Breast epithelium (tissue), 4 donors: ENCODE measurements around the gene FAM120A. TPM values are rescaled to one million over a fixed set of nuclear protein-coding genes. Genes with fewer than 3 reads are reported as not detected.

Source experiments
- DNase-seq, 2 donors: peaks; one replicate each; pipeline ENCODE4 v3.0.0-alpha.2; 2019; ENCODE audit warnings: low spot score in 2 of 2
- H3K27ac ChIP-seq, 2 donors: fragments of 200-600 bp; sonication (generic) in 1 of 2; one replicate each; pipeline ENCODE4 v1.5.1; 2016 to 2019; ENCODE audit warnings: mild to moderate bottlenecking in 1 of 2
- H3K27me3 ChIP-seq, 2 donors: fragments of 200-600 bp; sonication (generic) in 1 of 2; one replicate each; pipeline versions ENCODE4 v1.5.1 to v1.6.0; 2017 to 2019; ENCODE audit warnings: control low read depth in 1 of 2, mild to moderate bottlenecking in 1 of 2
- H3K36me3 ChIP-seq: fragments of 200-600 bp; one replicate; pipeline ENCODE4 v1.5.1; 2019
- H3K4me1 ChIP-seq, 2 donors: fragments of 200-600 bp; sonication (generic); one replicate each; pipeline ENCODE4 v1.5.1; 2016 to 2019; ENCODE audit warnings: control low read depth in 1 of 2
- H3K4me3 ChIP-seq, 3 donors: fragments of 200-600 bp; sonication (generic); 1 replicate in 2 of 3; 2 replicates in 1 of 3; pipeline ENCODE4 v1.5.1; 2016 to 2019; ENCODE audit warnings: mild to moderate bottlenecking in 3 of 3, moderate library complexity in 2 of 3
- H3K9me3 ChIP-seq, 2 donors: fragments of 200-600 bp; sonication (generic) in 1 of 2; one replicate each; pipeline ENCODE4 v1.5.1; 2016 to 2019; ENCODE audit warnings: control low read depth in 1 of 2
- CTCF ChIP-seq, 3 donors: fragments of 450-650 bp; IDR thresholded peaks; one replicate each; pipeline ENCODE4 v1.5.1; 2016 to 2017; ENCODE audit warnings: antibody characterized with exemption in 3 of 3, mild to moderate bottlenecking in 3 of 3, moderate library complexity in 3 of 3
- POLR2A ChIP-seq: fragments of 450-650 bp; IDR thresholded peaks from one replicate; pipeline ENCODE4 v1.6.1; 2016; ENCODE audit warnings: antibody characterized with exemption, mild to moderate bottlenecking, moderate library complexity
- POLR2AphosphoS5 ChIP-seq, 3 donors: sonication (generic); formaldehyde crosslinking; IDR thresholded peaks; one replicate each; pipeline ENCODE4 v1.6.1; 2017; ENCODE audit warnings: antibody characterized with exemption in 3 of 3
- intact Hi-C: fragments of 100-400 bp; cut with DNase I; formaldehyde crosslinking; loops from one replicate; pipeline ENCODE4 v1.15.1; 2023; ENCODE audit warnings: low total_unique reads
- total RNA-seq, 3 donors: library from RNA; depleted of rRNA; stranded (reverse); fragments of >200 nt; gene quantifications; one replicate each; pipeline ENCODE4 v1.1.0, GENCODE V29; 2016

FAM120A gene
- total RNA-seq, 3 donors from 2014 or later, result 71.0 to 103 (median 89.6) TPM

- H3K36me3 ChIP-seq, result no peaks in the 10 kb centered on the region
- H3K27me3 ChIP-seq, result no peaks in the 10 kb centered on the region
- TF ChIP-seq POLR2A (no peak), CTCF (IDR thresholded peaks at IDR 0.05) (no peak), POLR2AphosphoS5 (IDR thresholded peaks at IDR 0.05) (no peak)
- H3K9me3 ChIP-seq, result no peaks in the 10 kb centered on the region
- no peak overlapping the region for H3K4me3 ChIP-seq
- H3K4me1 ChIP-seq, result peaks cover 3 to 14% of the 10 kb centered on the region in 2 donors
- H3K27ac ChIP-seq, result peak overlapping the region; percentile 88 to 99
- peak in 1 of 2 donors; percentile 16 for DNase-seq
- intact Hi-C loops, result loop anchor here (10.0 kb wide), 1 partner anchor 124 kb away; the partner anchor contains the start of genes FAM120A and FAM120AOS
Measured at GRCh38 chr9:93578844-93579243, 127.4 kb downstream of the FAM120A start.

- Histone ChIP-seq H3K27ac (peak overlapping the region; percentile 25 to 53), H3K36me3 (no peaks in the 10 kb centered on the region), H3K27me3 (no peaks in the 10 kb centered on the region), H3K4me1 (peaks cover 3 to 14% of the 10 kb centered on the region in 2 donors), H3K9me3 (no peaks in the 10 kb centered on the region), H3K4me3 (no peak overlapping the region)
- intact Hi-C loops, result loop anchor here (10.0 kb wide), 1 partner anchor 125 kb away; the partner anchor contains the start of genes FAM120A and FAM120AOS
- peak in 1 of 2 donors; percentile 29 for DNase-seq
- TF ChIP-seq POLR2A (no peak), POLR2AphosphoS5 (IDR thresholded peaks at IDR 0.05) (no peak), CTCF (IDR thresholded peaks at IDR 0.05) (no peak)
Measured at GRCh38 chr9:93579711-93580516, 128.4 kb downstream of the FAM120A start.

- Histone ChIP-seq H3K4me3 (no peak overlapping the region), H3K27me3 (no peaks in the 10 kb centered on the region), H3K27ac (peak overlapping the region; percentile 53 to 55), H3K9me3 (no peaks in the 10 kb centered on the region), H3K4me1 (peaks cover 3 to 14% of the 10 kb centered on the region in 2 donors), H3K36me3 (no peaks in the 10 kb centered on the region)
- intact Hi-C loops, result no loop called here
- TF ChIP-seq POLR2AphosphoS5 (IDR thresholded peaks at IDR 0.05) (no peak), CTCF (IDR thresholded peaks at IDR 0.05) (no peak), POLR2A (no peak)
- DNase-seq, result peak in 1 of 2 donors; percentile 16
Measured at GRCh38 chr9:93580654-93581380, 129.3 kb downstream of the FAM120A start.

- no peaks in the 10 kb centered on the region for H3K36me3 ChIP-seq
- H3K9me3 ChIP-seq, result no peaks in the 10 kb centered on the region
- TF ChIP-seq POLR2AphosphoS5 (IDR thresholded peaks at IDR 0.05), result no peak
- TF ChIP-seq CTCF (IDR thresholded peaks at IDR 0.05), result no peak
- no peak for TF ChIP-seq POLR2A
- H3K4me1 ChIP-seq, result peaks cover 3 to 14% of the 10 kb centered on the region in 2 donors
- DNase-seq, result peak in 1 of 2 donors; percentile 13
- H3K27ac ChIP-seq, result peak overlapping the region; percentile 10 to 55
- intact Hi-C loops, result no loop called here
- H3K4me3 ChIP-seq, result no peak overlapping the region
- no peaks in the 10 kb centered on the region for H3K27me3 ChIP-seq
Measured at GRCh38 chr9:93582115-93582514, 130.6 kb downstream of the FAM120A start.

GRCh38 chr9:93582550-93582949 lies 131.1 kb downstream of the FAM120A start:
- H3K9me3 ChIP-seq, result no peaks in the 10 kb centered on the region
- peaks cover 3 to 14% of the 10 kb centered on the region in 2 donors for H3K4me1 ChIP-seq
- no peaks in the 10 kb centered on the region for H3K27me3 ChIP-seq
- TF ChIP-seq POLR2A (no peak), CTCF (IDR thresholded peaks at IDR 0.05) (no peak), POLR2AphosphoS5 (IDR thresholded peaks at IDR 0.05) (no peak)
- intact Hi-C loops, result no loop called here
- peak overlapping the region; percentile 10 to 55 for H3K27ac ChIP-seq
- H3K4me3 ChIP-seq, result no peak overlapping the region
- H3K36me3 ChIP-seq, result no peaks in the 10 kb centered on the region
- DNase-seq, result peak in 1 of 2 donors; percentile 9
